GM21390 (cell line): ENCODE results near the gene CMKLR1.

ENCODE experiments used
- ATAC-seq: cut with Tn5 transposase; IDR thresholded peaks from one replicate; pipeline ENCODE4 v1.9.1; 2021; ENCODE audit not compliant: unreplicated experiment

Gene CMKLR1

DNA sequence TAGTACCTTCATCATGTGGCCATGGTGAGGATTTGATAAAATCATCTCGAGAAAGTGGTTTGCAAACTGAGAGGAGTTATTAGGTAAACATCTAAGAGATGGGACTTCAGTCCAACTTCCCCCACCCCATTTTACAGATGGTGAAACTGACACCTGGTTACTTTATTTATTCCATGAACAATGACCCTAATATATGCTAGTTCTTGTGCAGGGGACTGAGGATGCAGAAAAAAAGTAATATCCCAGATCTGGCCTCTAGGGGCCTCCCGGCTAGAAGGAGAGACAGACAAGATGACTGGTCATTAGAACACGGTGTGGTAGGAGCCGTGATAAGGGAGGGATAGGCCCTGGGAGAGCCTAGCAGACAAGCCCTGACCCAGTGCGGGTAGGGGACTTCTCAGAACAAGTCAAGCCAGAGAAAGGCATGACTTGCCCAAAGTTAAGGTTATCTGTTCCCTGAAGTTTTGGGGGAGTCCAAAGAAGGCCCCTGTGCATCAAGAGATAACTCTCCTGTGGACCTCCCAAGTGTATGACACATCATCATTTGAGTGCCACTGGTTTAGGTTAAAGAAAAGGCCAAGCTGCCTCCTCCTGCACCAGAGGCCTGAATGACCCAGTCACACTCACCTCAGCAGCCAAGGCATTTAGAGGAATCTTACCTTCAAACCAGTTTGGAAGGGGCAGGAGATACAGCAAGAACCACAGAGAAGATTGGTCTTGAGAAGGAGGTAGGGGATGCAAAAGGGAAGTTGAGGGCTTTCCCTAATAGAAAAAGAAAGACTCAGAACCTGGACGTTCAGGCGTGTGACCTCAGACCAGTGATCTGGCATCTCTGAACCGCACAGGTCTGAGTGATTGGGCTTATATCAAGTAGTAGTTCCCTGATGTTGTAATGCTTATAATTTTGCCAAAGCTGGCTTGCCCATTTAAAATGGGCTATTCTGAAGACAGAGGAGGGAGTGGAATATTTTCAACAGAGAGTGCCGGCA is 1.6 kb downstream of the CMKLR1 start:
- no peak for ATAC-seq

DNA sequence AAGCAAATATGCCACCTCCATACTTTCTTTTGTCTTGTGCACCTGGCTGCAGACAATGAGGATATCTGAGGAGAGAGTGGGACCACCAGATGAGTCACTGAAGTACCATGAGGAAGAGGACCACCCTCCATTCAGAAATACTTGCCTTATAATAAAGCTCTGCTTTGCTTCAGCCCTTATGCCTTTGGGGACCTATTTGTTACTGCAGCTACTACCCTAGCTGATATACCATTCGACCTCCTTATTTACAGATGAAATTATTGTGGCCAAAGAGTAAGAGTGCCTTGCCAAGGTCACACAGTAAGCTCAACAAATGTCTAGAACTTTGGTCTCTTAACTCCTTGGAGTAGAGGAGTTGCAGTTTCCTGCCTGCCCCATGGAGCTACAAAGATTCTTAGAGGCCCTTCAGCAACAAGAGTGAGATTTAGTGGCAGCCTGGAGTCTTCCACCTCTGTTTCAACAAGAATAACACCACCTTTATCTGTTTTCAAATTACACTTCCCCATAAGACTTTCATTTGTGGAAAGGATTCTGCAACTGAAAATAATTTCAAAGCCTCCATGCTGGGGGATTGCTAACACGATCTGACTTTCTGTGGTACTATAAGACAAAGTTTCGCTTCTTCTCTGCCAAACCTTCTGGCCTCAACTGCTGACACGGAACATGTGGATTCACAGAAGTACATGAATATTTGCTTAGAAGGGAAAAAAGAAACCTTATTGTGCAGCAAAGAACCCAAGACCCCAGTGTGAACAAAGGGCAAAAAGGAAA is 3.6 kb downstream of the CMKLR1 start:
- ATAC-seq: peak; percentile 68

DNA sequence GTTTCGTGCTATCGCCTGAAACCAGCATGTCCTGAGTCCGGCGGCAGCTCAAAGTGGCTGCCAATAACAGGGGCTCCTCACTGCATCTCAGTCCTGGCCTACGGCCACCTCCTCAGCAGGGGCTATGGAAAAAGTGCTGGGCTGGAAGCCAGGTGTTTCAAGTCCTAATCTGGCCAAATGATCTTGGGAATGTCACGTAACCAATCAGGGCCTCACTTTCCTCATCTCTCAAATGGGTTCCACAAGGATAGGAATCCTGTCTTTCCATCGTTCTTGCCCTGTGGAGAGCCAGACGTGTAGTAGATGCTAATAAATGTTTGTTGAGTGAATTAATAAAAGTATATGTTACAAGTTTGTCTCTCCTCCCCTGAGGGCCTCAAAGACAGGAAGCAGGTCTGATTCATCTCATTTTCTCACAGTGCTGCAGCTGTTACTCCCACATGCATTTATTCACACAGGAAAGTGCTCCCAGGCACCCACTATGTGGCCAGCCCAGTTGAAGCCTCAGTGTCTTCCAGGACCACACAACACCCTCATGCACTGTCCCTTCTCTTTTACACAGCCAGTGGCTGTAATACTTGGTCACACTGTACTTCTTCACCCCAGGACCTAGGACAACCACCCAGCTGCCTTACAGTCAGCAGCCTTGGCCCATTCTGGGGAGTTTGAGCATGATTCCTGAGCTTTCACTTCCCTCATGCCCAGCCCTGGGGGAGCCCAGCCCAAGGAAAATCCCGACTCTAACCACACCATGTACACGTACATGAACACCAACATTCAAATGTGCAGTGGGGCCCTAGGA is 5.0 kb downstream of the CMKLR1 start:
- ATAC-seq: peak; percentile 47

DNA sequence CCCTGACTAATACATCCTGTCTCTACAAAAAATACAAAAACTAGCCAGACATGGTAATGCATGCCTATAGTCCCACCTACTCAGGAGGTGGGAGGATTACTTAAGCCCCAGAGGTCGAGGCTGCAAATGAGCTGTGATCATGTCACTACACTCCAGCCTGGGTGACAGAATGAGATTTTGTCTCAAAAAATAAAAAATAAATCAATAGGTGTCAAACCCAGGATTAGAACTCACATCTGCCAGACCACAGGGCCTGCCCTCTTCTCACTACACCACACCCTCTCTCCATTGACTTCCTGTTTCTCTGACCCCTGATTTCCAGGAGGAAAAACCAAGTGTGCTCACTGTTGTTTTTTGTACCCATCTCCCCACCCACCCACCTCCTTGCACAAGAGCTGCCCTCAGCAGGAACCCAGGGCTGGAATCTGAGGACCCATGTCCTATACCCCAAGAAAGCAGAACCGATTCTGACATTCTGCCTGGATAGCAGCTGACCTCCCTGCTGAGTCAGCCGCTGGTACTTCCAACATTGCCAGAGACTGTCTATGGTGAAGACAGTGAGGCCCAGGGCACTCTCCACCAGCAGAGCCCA is 6.2 kb downstream of the CMKLR1 start:
- ATAC-seq: no peak

DNA sequence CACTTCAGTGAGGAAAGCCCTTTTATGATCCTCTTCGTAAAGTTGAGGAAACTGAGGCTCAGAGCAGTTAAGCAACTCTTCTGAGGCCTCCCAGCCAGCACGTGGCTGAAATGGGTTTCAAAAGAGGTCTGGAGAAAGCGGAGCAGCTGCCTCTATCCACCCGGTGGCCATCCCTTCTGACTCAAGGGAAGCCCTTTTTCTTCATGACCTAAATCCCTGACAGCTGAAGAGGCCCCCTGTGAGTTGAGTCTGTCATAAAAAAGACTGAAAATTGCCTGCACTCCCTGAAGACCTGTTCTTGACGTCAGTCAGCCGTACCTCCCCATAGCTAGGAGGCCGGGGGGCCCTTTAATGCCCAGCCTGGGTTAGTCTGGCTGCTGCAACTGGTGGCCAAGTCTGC is 10.7 kb downstream of the CMKLR1 start:
- ATAC-seq: no peak

DNA sequence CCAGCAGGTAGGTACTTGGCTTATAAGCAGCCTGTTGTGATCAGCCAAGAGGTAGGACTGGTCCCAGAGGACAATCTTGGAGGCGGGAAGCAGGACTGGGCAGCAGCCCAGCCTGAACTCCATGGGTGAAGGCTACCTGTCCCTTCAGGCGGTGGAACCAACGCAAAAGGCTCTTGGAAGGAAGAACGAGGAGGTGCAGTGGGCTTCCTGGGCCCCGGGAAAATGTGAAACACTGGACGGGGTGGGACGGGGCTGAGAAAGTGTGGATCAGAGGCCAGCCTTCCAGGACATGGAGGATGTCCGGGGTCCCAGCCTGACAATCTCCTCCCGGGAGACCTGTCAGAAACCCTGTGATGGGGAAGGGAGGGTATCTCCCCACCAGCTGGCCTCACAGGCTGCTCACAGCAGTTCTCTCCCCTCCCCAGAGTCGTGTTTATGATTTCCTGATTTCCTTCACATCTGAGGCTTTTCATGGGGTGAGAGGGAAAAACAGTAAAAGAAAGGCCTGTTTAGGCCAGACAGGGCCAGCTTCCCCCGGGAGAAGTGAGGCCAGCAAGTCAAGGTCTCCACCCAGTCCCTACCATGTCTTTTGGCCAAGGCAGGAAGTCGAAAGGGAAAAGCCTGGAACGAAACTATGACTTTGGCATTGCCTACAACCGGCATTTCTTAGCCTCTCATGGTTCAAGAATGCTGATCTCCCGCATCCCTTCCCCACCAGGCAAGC is 11.3 kb downstream of the CMKLR1 start:
- ATAC-seq: no peak

DNA sequence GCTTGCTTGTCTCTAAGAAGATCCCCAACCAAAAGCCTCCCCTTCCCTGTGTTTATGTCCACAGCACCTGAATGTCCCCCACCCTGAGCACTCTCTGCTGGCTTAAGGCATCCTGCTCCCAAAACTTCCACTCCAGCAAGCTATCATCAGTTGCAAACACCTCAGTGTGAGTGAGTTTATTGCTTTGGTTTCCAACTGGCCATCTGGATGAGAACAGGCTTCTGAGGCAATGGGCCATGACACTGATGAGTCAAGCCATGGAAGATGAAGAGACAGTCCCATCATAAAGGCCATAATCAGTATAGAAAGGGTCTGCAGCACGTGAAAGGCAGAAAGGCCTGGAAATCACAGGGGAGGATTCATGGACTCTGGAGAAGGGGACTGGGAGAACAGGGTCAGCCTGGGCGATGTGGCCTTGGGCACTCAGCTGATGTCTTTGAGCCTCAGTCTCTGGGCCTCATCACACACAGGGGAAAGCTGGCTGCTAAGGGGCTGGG is 12.8 kb downstream of the CMKLR1 start:
- no peak for ATAC-seq

DNA sequence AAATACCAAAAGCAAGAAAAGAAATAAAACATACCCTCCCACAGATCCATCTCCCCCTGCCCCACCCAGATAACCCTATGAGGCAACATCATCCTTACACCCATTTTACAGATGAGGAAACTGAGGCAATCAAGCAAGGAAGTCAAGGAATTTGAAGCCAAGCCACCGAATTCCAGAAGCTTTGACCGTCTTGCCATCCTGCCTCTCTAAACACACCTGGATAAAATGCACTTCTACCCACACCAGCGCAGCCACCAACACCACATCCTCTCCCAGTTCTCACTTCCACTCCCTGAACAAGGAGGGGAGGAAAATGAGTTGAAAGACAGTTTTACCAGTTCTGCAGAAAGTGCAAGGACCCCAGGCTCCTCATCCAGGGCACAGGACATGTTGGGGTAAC is 13.6 kb downstream of the CMKLR1 start:
- no peak for ATAC-seq

DNA sequence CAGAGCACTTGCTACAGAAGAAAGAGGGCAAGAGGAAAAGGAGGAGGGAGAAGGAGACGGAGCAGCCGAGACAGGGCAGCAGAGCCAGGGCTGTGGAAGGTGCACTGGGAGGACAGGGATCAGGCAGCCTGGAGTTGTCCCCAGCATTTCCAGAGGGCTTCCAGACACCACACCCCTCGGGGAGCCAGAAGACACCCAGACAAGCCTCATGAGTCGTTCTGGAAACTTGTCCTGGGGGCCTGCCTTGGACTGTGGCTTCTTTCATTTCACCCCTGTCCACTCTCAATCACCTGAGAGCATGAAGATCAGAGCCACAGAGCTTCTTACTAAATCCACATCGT is 14.1 kb downstream of the CMKLR1 start:
- ATAC-seq: no peak

DNA sequence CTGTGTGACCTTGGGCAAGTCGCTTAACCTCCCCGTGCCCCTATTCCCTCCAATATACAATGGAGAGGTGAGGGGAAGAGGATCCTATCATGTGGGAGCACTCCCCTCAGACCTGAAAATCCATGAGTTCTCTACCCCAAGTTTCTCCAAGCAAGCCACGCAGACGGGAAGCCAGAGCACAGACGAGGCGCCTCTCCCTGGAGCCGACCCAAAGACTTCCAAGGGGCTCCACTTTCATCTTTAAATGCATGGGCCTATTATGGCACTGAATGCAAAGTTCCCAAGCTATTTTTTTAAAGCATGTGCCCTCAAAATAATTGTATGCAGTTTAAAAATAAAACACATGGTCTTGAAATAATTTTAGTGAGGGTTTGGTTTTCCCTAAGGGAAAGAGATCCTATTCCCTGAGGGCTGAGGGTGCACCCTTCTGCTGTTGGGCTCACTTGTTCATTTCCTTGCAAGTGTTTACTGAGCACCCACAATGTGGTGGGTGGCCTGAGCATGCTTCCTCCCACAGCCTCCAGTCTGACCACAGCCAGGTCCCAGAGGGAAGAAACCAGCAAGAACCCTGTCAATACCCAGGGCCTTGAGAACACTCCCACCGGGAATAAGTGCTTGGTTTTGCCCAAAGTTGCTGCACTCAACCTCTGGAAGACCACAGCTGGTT is 14.6 kb downstream of the CMKLR1 start:
- ATAC-seq: no peak

DNA sequence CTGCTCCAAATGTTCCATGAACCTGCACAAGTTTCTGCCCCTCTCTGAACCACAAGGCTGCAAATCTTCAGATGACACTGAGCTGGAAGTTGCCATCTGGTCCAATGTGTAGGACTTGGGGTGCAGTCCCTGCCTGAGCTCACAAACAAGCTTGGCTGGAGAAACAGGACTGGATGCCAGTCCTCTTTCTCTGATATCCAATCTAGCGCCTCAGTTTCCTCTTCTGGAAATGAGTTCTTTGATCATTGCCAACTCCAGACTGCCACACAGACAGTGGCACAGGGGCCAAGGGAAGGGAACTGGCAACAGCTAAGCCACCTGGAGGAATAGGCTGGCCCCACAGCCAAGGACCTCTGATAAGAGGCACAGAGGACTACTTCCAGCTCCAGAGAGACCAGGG is 15.5 kb downstream of the CMKLR1 start:
- ATAC-seq: no peak

DNA sequence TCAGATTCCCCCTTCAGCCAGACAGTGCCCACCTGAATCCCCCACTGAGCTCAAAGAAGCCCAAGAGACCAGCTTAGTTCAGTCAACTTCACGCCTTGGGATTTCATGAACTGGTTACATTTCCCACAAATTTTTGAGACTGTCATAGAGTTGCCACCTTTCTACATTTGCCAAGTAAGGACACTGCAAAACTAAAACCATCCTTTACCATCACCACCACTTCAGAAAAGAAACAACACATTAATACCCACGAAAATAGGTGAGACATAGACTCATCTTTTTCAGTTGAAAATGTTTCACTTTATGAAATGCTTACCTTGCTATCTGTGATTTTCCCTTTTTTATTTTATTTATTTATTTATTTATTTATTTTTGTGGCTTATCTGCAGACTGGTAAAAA is 16.1 kb downstream of the CMKLR1 start:
- no peak for ATAC-seq

DNA sequence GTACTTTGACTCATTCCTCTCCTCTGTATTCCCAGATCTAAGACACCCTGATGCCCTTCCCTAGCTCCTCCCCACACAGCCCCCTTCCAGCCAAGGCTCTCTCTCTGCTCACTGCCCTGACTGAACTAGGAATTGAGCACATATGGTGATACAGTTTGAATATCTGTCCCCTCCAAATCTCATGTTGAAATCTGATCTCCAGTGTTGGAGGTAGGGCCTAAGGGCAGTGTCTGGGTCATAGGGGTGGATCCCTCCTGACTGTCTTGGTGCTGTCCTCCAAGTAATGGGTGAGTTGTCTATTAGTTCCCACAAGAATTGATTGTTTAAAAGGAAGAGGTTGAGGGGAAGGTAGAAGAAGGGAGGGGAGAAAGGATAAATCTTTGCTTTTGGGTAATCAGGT is 17.4 kb downstream of the CMKLR1 start:
- no peak for ATAC-seq

DNA sequence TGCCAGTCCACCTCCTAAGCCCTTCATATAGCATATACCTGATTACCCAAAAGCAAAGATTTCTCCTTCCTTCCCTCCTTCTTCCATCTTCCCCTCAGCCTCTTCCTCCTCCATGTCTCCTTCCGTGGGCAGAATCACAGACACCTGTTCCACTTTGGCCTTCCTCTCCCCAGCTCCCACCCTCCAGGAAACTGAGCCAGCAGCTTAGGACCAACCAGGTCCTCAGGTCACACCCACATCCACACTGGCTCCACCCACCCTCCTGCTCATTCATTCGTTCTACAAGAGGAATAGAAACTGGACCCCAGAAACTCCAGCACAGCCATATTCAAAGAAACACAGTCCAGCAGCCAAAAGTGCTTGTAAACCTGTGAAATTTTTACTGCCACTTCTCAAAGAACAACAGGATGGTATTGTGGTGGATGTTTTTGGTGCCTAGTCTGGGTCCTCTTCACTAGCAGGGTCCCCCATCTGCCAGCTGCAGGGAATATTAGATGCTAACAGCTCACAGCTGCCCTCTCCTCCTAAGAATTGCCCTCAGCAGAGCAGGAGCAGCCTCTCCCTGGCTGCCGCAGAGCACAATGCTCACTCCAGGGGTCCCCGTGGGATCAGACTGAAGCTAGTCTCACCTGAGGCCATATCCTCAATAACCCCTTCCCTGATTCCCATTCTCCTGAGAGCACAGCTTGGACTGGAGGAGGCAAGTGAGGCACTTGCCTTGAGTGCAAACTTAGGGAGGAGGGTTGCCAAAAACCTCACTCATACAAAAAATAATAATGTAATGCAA is 18.4 kb downstream of the CMKLR1 start:
- peak; percentile 82 for ATAC-seq

DNA sequence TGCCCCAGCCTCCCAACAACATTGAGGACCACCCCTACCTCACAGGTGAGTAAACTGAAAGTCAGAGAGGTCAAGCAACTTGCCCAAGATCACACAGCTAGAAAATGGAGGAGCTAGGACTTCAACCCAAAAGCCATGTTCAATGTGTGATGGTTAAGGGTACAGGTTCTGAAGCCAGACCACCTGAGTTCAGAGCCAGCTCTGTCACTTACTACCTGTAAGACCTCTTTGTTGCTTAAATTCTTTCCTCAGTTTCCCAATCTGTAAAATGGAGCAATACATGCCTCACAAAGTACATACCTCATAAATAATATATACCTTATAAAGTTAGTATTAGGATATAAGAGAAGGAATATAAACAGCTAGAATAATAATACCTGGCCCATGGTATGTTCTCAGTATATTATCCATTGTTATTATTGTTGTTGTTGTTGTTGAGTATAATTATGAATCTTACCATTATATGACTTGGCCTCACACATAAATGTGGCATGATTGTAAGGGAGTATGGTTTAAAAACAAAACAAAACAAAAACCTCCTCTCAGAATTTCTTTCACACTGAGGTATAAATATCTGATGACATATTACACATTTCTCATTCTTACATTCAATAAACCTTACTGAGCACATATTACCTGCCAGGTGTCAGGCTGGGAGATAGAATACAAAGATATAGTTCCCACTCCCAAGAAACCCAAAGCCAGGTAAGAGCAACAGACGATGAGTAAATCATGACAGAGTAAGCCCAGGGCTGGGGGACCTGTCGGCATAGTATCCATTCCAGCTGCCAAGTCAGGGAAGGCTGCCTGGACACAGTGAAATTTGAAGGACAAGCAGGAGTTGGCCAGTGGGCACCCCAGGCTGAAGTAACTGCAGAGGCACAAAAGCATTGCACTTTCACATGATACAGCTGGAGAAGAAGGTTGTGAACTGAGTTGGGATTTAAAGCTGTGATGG is 19.6 kb downstream of the CMKLR1 start:
- ATAC-seq: no peak

DNA sequence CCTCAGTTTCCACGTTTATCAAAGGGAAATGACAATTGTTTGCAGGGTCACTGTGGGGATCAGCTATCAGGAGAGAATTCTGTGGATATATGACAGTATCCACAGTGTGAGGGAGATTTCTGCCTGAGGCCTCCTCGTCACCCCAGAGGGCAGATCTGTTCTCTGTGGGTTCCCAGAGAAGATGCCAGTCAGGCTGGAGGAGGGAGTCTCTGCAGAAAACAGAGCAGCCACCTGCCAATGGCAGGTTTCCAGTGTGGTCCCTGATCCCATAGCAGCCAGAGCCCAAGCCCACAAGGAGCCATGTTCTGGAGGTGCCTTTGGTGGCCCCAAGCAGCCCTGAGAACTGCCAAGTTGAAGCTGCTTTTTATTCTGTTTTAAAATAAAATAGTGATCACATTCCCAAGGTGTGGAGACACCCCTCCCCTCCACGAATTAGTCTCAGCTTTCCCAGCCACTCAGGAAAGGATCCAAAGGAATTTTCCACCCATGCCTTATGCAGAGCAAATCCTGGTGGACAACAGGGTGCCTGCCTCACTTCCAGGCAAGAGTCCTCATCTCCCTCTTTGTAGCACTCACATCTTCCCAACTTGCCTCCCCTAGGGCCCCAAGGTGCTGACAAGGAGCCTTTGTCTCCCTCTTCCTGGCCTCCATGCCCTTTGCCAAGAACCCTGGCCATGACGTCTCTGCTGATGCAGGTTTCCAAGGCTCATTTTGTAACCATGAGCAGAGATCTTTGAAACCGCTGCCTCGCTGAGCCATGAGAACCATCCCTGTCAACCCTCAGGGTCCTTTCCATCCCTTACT is 20.4 kb downstream of the CMKLR1 start:
- no peak for ATAC-seq
